ENCODE results near the gene TRIM31.

The TRIM31 gene

DNA sequence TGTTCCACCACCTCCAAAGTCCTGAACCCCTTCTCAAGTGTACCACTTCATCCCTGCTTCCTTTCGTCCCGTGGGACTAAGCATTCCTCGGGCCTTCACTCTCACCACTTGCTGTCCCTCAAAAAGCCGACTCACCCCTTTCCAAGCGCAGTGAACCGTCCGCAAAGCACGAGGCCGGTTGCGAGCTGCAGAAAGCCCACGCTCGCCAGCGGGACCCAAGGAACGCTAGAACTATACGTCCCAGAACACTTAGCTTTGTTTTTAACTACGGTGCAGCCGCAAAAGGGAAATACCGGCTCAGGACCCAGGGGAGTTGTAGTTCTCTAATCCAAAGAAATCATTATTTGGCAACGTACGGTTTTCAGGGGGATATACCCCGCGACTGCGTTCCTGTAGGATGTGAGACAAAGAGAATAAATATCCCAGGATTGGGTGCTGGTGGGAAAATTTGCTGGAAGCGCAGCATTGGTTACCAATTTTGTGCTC lies 52.2 kb downstream of the TRIM31 start:
- Histone ChIP-seq H3K36me3 (ENCODE audit: control insufficient read depth, insufficient read depth, low read length) (peaks cover 3% of the 10 kb centered on the region), H3K4me3 (replicated peaks; ENCODE audit: low read depth, low read length) (peak overlapping the region; percentile 75), H3K27me3 (replicated peaks; ENCODE audit: control insufficient read depth, insufficient read depth, low read length) (no peaks in the 10 kb centered on the region)
- DNase-seq (ENCODE audit: extremely low read depth, insufficient read length), result peak; percentile 36
- TF ChIP-seq, protein P1, sequence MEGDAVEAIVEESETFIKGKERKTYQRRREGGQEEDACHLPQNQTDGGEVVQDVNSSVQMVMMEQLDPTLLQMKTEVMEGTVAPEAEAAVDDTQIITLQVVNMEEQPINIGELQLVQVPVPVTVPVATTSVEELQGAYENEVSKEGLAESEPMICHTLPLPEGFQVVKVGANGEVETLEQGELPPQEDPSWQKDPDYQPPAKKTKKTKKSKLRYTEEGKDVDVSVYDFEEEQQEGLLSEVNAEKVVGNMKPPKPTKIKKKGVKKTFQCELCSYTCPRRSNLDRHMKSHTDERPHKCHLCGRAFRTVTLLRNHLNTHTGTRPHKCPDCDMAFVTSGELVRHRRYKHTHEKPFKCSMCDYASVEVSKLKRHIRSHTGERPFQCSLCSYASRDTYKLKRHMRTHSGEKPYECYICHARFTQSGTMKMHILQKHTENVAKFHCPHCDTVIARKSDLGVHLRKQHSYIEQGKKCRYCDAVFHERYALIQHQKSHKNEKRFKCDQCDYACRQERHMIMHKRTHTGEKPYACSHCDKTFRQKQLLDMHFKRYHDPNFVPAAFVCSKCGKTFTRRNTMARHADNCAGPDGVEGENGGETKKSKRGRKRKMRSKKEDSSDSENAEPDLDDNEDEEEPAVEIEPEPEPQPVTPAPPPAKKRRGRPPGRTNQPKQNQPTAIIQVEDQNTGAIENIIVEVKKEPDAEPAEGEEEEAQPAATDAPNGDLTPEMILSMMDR (IDR thresholded peaks at IDR 0.05; ENCODE audit: insufficient read depth, low read length, poor library complexity, severe bottlenecking), result no peak

DNA sequence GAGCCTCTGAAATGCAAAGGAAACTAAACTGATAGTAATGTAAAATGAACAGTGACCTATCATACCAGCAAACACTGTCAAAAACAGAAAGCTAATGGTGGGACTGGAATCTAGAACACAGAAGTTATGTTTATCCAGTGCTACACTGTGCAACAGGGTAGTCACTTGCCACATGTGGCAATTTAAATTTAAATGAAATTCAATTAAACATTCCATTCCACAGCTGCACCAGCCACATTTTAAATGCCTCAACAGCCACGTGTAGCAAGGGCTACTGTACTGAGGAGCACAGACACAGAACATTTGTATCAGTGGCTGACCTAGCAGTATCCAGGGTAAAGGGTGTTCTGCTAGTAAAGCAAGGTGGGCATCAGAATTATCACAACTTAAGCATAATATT lies 57.4 kb downstream of the TRIM31 start:
- H3K36me3 ChIP-seq (ENCODE audit: control insufficient read depth, insufficient read depth, low read length), result peaks cover 3% of the 10 kb centered on the region
- TF ChIP-seq, protein P1 (IDR thresholded peaks at IDR 0.05; ENCODE audit: insufficient read depth, low read length, poor library complexity, severe bottlenecking), result no peak

DNA sequence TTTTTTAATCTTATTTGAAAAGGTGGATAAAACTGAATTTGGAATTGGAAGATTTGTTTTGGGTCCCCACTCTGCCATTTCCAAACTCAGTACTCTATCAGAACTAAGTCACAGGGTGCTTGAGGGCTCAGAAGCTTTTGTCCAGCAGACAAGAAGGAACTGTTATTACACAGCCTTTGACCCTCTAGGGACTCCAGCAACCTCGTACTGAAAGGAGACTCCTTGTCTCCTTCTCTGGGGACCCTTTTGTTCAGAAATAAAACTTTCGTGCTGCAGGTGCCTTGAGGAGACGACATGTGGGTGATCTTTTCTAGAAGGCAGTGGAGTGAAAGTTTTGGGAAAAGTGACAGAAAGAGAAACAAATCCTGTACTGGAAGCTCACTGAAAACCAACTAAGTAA lies 59.2 kb downstream of the TRIM31 start:
- TF ChIP-seq, protein P1 (IDR thresholded peaks at IDR 0.05; ENCODE audit: insufficient read depth, low read length, poor library complexity, severe bottlenecking), result no peak

More for the DNA sequence above, 57.4 kb downstream of the TRIM31 start:
- Histone ChIP-seq H3K27me3 (replicated peaks; ENCODE audit: control insufficient read depth, insufficient read depth, low read length) (no peaks in the 10 kb centered on the region), H3K4me3 (replicated peaks; ENCODE audit: low read depth, low read length) (no peak overlapping the region)
- DNase-seq (ENCODE audit: extremely low read depth, insufficient read length), result no peak

More for the DNA sequence above, 59.2 kb downstream of the TRIM31 start:
- Histone ChIP-seq H3K4me3 (replicated peaks; ENCODE audit: low read depth, low read length) (no peak overlapping the region), H3K27me3 (replicated peaks; ENCODE audit: control insufficient read depth, insufficient read depth, low read length) (no peaks in the 10 kb centered on the region), H3K36me3 (ENCODE audit: control insufficient read depth, insufficient read depth, low read length) (peaks cover 3% of the 10 kb centered on the region)
- DNase-seq (ENCODE audit: extremely low read depth, insufficient read length), result no peak

All from GM06990 (cell line).